Tibial nerve (tissue), 4 donors: ENCODE measurements around the gene OGN.

Experiments
- EP300 ChIP-seq, 2 donors: sonication (generic); formaldehyde crosslinking; IDR thresholded peaks; one replicate each; pipeline ENCODE4 v1.6.1; 2017; ENCODE audit warnings: antibody characterized with exemption in 2 of 2, mild to moderate bottlenecking in 1 of 2
- POLR2A ChIP-seq, 2 donors: fragments of 450-650 bp; IDR thresholded peaks; one replicate each; pipeline ENCODE4 v1.6.1; 2017; ENCODE audit warnings: antibody characterized with exemption in 2 of 2, mild to moderate bottlenecking in 2 of 2, moderate library complexity in 2 of 2
- TF ChIP-seq, protein P1 (sequence below), 5 experiments: fragments of 200-600 bp in 3 of 5; fragments of 450-650 bp in 2 of 5; sonication (generic) in 3 of 5; IDR thresholded peaks; one replicate each; pipeline ENCODE4 v1.5.1; 2016 to 2019; ENCODE audit warnings: antibody characterized with exemption in 5 of 5, mild to moderate bottlenecking in 3 of 5, moderate library complexity in 2 of 5

DNA sequence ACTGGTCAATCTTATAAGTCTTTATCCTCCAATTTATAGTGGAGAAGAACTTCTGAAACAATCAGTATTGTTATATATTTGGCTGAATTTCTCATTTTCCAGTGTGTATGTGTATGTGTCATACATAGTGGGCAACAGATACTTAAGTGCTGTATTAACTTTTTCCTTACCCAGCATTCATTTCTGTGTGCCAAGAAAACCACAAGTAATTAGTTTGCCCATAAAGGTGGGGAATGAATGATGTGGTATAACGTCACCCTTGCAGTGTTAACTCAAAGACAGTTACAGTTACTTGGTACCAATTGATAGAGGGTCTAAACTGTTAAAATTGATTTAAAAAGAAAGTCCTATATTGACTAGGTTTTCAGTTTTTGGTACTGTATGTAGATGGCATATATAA lies 2.0 kb downstream of the OGN start:
- TF ChIP-seq, protein P1, sequence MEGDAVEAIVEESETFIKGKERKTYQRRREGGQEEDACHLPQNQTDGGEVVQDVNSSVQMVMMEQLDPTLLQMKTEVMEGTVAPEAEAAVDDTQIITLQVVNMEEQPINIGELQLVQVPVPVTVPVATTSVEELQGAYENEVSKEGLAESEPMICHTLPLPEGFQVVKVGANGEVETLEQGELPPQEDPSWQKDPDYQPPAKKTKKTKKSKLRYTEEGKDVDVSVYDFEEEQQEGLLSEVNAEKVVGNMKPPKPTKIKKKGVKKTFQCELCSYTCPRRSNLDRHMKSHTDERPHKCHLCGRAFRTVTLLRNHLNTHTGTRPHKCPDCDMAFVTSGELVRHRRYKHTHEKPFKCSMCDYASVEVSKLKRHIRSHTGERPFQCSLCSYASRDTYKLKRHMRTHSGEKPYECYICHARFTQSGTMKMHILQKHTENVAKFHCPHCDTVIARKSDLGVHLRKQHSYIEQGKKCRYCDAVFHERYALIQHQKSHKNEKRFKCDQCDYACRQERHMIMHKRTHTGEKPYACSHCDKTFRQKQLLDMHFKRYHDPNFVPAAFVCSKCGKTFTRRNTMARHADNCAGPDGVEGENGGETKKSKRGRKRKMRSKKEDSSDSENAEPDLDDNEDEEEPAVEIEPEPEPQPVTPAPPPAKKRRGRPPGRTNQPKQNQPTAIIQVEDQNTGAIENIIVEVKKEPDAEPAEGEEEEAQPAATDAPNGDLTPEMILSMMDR (IDR thresholded peaks at IDR 0.05) = no peak
- no peak for TF ChIP-seq EP300 (IDR thresholded peaks at IDR 0.05)
- no peak for TF ChIP-seq POLR2A (IDR thresholded peaks at IDR 0.05)
